HG02588 (cell line): ENCODE results near the gene ENOX1.

ENCODE experiments used
- ATAC-seq: cut with Tn5 transposase; IDR thresholded peaks from one replicate; pipeline ENCODE4 v1.9.1; 2021; ENCODE audit warnings: mild to moderate bottlenecking, moderate library complexity; ENCODE audit not compliant: unreplicated experiment

ENOX1 gene

DNA sequence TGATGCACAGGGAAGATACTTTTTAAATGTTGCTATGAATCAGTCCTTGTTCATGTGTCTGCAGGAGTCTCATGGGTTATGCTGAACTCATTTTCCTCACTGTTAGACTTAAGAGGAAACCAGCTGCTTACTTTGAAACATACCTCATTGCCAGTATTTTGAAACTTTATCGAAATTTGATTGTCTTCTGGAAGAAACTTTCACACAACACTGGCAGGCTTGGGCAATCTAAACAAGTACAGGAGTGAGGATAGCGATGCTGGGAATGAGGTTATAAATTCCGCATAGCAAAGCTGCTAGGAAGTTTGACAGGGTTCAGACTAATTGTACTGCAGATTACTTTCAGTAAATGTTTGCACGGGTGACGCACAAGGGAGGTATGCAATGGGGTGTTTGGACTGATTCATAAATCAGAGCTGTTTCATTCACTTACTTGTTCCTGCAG is 517.7 kb downstream of the ENOX1 start:
- no peak for ATAC-seq

DNA sequence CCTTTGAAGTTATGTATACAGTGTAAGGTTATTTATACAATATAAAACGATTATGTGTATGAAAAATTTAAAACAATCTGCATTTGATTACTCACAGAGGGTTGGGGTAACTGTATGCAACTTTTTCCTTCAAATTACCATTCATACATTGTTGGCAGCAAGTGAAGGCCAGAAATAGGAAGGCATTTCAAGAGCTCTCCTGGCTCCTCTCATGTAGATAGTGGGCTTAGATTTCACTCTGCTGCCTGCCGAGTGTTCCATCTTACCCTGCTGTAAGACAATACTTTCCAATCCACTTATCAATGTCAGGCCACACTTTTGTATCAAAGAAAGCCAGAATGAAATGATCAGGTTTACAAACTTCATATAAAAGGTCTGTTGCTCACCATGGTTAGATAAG is 518.1 kb downstream of the ENOX1 start:
- ATAC-seq, result no peak

DNA sequence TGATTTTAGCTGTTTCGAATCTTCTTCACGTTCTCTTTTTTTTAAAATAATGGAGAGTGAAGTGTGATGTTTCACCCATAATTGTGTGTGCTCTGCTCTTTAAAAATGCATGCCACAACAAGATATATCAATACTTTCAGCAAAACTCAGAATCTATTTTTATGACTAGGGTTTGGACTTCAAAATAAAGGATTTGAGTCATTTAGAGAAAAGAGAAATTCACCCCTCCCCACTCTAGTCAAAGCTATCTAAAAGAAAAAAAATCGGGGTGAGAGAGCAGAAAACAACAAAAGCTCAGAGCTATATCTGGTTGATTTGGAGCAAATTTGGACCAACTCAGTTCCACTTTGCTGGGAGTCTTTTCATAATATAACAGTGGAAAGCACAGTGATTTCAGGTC is 518.9 kb downstream of the ENOX1 start:
- no peak for ATAC-seq

DNA sequence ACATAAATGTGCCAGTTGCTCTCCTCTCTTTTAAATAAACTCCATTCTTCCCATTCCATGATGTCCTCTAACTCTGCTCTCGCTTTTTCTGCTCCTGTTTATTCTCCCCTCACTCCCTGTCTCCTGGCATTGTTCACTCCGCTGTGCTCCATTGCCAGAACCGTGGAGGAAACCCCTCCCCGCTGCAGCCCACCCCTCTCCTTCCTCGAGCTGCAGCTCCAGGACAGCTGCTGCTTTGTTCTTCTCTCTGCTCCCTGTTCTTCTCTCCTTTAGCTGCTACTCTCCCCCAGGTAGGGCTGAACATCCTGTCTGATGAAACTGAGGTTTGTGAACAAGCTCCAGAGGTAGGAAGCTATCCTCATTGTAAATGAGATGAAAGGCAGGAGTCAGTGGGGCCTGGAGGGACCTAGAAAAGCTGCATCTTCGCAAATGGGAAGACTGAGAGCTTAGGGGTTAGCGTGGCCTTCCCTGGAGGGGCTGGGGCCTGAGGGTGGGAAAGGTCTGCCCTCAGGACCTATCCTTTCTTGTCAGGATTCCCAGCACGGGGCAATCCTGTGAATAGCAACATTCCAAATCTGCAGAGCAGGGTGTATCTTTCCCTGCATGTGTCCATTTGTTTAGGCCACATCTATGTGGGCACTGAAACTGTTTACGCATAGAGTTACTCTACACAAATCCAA is 519.7 kb downstream of the ENOX1 start:
- no peak for ATAC-seq

DNA sequence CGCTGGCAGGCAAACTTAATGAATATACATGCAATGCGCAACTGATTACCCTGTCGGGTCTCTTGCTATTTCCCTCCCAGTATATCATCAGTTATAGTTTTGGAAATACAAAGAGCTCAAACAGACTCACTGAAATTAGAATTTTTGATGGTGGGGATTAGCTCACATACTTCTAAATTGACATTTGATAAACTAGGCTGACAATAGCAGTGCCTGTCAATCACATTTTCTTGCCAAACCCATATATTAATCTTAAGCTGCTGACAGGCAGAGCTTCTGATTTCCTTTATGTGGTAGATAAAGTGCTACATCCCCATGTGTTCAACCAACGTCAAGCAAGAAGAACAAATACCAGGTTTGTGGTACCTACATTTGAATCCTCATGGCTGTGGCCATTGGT is 521.7 kb downstream of the ENOX1 start:
- no peak for ATAC-seq

DNA sequence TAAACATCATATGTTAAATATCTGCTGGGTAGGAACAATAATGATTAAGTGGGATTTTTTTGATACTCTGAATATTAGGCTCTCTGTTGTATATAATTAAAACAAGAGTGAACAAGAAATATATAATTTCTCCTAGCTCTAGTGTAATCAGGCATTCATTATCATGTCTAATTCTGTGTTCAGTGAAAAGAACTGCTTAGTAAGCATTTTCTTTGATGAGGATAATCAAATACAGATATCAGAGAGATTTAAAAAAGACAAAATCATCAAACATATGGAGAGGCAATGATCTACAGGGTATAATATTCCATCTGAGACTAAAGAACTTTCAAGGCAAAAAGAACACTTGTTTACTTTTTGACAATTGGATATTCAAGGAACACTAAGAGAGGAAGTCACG is 522.3 kb downstream of the ENOX1 start:
- no peak for ATAC-seq

DNA sequence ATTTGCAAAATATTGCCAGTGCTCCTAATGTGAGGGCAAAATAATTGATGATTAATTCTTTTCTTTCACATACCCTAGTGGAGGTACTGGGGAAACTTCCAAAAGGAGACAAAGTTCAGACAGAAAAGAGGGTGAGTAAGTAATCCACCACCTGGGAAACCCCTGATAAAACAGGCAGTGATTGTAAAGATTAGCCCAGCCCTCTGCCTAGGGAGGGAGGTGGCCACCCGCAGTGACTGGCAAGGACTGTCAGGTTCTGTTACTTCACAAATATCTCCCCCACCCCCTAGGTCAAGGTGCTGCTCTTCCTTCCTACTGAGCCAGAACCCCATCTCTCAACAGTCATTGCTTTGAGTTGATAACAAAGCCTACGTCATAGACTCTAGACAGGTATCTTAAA is 523.7 kb downstream of the ENOX1 start:
- no peak for ATAC-seq

DNA sequence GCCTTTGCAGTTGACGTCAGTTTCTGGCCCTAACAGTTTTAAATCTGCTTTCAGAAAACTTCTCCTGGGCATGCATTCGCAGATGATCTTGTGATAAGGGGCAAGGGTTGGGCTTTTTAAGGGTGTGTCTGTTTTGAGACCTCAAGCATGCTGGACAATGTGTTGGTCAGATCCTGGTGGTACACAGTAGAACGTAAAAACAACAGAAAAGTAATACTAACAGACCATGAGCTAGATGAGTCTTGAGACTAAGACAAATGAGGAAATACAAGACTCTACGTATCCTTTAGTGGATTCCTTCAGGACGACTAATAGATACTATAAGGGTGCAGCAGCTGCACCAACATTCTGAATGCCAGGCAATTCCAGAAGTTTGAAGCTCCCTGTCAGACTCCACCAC is 525.8 kb downstream of the ENOX1 start:
- no peak for ATAC-seq

DNA sequence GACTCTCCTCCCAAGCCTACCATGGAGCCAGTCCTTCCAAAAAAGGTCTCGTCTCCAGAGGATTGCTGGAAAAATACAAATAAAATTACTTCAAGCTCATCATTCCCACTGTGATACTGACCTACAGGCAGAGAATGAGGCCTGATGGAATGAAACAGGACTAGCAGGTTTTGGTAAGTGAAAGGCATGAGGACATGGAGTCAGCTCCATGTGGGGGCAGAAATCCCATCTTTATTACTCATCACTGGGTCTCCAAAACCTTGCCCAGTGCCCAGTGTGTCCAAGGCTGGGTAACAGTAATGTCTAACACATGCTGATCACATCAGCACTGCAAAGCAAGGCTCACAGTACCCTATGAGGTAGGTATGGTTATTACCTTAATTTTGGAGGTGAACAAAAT is 528.0 kb downstream of the ENOX1 start:
- no peak for ATAC-seq

DNA sequence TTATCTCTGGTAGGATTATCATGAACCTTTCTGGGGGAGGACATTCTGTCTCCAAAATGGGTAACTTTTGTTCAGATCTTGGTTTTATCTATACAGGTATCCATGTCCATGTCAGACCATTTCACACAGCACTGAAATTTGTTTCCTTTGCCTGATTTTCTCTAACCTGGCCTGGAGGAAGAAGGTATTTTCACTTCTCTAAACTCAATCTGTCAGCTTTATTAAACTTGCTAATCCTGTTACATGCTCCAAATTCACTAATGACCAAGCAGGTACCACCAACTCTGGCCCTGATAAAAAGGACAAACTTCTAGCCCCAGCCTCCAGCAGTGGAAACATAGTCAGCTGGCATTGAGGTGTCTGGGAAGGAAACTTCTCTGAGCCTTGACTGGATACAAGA is 529.0 kb downstream of the ENOX1 start:
- ATAC-seq, result no peak

DNA sequence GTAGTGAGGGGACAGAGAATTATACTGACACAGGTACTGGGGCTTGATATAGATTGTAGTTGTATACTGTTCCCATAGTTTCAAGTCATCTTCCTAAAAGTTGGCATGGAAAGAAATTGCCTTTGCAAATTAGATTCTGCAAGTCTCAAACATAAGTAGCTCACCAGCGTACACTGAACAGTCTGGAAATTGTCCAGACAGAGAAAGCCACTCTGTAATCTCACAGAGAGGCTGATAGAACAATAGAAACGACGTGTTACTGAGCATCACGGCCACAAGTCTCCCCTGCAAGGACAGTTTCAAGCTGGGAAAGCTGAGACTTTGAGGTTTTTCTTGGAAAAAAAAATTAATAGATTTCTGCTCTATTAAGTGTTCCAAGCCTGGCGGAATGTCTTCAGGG is 534.8 kb downstream of the ENOX1 start:
- no peak for ATAC-seq

DNA sequence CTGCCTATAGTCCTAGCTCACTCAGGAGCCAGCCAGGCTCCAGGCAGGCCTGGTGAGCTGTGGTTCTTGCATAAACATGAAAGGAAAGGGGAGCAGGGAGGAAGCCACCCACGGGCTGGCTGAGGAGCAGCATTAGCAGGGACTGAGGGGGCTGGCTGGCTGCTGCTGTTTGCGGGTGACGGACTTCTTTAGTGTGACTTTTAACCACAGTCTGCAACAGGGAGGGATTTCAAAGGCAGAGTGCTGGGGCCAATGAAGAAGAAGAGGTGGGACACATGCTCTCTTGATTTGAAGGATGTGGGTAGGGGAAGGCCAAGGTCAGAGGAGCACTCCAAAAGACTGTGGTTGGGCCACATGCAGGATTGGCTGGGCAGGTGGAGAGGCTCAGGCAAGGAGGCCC is 540.4 kb downstream of the ENOX1 start:
- no peak for ATAC-seq

DNA sequence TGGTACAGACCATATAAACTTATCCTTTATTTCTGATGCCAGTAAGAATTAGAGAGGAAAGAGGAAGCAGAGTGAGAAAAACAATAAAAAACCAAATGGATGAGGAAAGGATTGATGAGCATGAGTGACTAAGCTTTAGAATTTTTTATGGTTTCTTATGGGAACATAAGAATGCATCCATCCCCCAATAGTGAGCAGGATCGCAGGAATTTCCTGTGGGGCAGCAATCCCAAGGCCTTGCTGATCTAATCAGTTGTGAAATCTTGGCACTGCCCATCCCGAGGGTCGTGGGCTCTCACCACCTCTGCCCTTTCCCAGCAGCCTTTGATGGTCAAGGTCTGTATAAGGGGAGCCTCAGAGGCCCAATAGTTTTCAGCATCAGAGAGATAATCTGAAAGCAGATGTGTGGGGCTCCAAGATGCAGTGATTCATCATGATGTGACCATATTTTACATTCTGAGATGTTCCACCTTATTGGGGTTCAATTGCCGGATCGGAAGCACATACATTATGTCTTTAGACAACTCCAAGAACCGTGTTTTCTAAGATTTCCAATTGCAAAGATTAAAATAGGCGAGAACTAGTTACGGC is 541.3 kb downstream of the ENOX1 start:
- ATAC-seq, result no peak

DNA sequence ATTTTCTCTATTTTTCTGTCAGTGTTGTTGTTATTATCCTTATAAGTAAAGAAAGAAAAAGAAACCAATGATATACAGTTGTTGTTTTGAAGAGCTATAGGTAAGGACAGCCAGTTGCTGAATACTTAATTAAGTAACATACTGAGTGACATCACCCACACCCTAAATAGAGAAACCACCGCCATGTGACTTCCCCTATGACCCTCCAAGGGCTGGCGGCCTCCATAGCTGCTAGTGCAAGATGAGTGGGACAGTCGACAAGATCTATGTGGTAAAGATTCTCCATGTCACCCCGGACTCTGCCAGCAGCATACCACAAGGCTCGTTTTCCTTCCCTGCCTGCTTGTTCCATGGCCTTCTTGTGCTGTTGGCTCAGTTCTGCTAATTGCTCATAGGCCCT is 542.3 kb downstream of the ENOX1 start:
- ATAC-seq, result no peak

DNA sequence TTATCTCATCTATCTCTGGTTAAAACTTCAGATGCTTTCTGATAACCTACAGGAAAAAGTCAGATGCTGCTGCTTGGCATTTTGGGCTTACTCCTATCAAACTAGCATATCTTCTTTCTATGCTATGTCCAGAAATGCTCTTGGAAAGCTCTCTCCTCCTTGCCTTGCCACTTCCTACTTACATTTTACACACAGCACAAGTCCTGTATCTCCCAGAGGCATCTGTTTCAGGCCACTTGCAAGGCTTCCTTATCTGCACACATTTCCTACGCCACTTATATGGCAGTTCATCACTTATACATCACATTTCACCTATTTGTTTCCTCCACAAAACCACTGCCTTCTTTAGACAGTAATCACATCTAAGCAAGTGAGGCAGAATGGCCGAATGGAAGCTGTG is 543.1 kb downstream of the ENOX1 start:
- ATAC-seq, result no peak

DNA sequence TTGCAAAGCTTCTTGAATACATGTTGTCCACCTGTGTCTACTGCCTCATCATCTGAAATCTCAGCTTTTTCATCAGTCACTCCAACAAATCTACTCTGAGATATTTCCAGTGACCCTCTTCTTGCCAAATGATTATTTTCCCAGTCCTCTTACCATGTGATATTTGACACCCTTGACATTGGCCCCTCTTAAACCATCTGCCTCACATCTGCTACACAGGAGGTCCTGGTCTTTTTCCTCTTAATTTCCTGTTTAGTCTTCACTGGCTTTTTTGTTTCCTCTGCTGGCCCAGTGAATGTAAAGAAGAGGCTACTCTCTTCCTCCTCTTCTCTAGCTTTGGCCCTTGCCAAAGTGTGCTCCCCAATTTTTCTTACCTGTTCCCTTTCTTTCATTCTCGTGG is 544.7 kb downstream of the ENOX1 start:
- ATAC-seq, result no peak

DNA sequence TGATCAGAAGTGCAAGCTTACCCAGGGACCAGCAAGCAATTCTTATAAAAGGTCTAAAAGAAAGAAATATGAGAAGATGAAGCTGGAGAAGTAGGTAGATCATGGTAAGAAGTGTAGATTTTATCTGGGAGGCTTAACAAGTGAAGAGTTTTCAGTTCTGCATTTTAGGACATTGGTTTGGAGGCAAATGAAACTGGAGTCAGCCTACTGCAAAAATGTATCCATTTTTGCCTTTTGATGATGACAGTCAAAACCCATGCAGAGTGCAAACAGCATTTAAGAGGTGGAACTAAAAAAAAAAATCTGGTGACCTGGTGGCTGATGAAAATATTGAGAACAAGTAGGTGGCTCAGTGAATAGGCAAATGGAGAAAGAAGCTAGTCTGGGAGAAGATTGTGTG is 546.5 kb downstream of the ENOX1 start:
- peak; percentile 66 for ATAC-seq

DNA sequence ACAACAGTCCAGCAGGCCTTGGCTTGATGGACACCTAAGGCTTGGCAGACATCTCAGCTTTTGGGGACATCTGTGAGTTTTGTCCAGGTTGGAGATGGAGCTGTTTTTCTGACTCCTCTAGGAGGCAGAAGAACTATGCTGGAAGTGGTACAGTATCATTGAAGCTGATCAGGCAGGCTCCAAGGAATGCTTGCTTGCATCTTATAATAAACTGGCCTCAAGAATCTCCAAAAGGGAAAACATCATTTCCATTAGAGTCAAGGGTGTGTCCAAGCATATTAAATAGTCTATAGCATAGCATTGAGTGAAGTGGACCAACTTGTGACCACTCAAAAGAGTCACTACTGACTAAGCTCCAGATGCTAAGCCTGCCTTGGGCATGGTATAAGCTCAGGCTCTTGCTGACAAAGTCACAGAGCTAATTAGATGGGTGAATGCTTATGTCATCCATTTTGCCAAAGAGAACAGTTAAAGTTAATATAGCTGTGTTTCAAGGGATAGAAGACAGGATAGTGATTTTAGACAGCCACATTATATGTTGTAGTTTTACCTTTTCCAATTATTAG is 547.4 kb downstream of the ENOX1 start:
- ATAC-seq, result no peak

DNA sequence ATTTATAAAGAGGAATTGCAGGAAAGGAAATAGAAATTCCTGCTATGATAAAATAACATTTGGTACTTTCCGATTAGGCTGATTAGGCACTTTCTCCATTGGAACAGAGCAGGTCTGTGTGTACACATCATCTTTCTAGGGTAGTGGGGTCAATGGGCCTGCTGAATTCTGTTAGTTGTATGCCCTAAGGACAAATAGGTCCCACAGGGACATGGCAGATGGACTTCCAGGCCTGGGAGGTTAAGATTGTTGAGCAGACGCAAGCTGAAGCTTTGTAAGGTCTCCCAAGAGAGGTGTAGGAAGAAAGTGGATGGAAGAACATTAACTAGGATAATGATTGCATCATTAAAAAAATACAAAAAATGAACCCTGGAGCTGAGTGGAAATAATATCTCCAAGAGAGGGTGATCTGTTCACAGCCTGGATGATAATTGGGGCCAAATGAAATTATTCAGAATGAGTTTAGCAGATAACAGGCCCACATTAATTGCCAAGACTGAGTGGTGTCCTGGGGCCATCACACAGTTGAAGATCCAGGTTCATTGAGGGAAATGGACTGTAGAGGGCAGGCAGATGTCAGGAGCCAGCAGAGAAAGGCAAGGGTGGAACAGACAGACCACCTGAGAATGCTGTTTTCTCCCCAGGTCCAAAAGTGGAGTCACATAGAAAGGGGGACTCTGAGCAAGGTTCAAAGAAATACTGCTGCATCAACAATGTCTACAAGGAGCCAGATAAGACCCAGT is 548.3 kb downstream of the ENOX1 start:
- ATAC-seq, result no peak

DNA sequence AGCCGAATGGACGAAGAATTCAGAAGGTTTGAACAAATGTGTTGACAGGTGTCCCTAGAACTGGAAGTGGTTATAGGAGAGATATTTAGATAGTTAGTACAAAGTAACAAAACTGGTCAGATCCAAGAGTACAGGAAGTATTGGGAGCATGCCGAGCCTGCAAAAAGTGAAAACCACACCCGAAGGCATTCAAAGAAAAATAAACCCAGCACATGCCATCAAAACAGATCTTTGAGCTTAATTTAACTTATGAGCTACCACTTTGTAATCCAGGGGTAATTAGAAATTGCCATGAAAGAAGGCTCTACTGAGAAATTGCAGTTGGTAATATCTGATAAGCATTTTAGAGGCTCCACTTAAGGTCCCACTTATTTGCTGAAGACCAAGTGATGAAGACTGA is 549.2 kb downstream of the ENOX1 start:
- ATAC-seq, result no peak

DNA sequence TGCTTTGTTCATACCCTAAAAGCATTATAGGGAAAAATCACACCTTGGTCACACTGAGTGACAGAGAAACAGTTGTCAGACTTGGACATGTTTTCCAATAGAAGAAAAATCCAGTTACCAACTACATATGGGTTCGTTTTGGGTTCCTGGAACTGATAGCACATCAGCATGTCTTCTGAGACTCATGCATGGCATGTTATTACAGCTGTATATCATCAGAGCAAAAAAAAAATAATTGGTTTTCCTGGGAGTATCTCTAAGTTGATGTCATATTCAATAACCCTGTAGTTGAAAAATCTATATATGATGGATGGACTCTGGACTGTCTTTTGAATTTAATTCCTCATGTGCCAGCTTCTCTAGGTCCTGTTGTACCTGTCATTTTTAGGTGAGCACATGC is 551.7 kb downstream of the ENOX1 start:
- no peak for ATAC-seq

DNA sequence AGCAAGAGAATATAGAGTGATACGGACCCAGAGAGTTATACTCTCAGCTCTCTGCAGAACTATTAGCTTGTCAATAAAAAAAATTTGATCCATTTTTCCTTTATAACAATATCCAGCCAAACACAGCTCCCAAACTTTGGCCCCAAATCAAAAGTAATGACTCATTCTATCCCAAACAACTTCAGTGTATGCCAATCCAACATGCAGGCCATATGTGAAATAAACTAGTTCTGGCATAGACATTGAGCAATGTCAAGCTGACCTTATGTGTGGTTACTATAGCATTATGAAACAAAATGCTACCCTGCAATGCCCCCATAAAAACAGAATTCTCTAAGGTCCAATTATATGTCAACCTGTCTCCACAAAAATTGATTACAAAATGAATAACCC is 553.9 kb downstream of the ENOX1 start:
- no peak for ATAC-seq
